SHP77 (cell line): Measurements from ENCODE around the gene DNAI2.
A peak's percentile ranks its signal among the peaks of the same experiment; 100 is the strongest.
"Not testable (repeated sequence)": the region's sequence is repeated elsewhere in the genome, so short reads cannot be mapped to it uniquely, and the experiment has no call there.

Source experiments
- DNase-seq, 2 experiments: peaks; one replicate each; lab custom pipeline; 2025; lab: John Stamatoyannopoulos, UW

The DNAI2 gene

DNA sequence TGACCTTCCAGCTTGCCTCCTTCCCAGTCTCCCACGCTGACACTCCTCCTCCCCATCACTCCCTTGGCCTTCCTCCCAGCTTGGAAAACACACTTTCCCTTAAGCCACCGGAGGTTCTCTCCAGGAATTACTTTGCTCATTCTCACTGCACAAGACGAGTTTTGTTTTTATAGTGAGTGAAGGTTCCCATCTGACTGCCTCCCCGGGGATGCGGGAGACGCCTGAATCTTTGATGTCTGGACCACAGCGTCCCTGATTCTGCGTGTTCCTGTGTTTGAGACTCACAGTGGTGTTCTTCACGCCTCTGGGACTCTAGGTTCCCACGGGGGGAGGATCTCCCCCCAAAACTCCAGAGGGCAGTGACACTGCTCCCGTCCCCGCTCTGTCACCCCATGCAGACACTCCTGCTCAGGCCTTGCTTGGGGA lies 2.0 kb downstream of the DNAI2 start:
- DNase-seq, result no peak

DNA sequence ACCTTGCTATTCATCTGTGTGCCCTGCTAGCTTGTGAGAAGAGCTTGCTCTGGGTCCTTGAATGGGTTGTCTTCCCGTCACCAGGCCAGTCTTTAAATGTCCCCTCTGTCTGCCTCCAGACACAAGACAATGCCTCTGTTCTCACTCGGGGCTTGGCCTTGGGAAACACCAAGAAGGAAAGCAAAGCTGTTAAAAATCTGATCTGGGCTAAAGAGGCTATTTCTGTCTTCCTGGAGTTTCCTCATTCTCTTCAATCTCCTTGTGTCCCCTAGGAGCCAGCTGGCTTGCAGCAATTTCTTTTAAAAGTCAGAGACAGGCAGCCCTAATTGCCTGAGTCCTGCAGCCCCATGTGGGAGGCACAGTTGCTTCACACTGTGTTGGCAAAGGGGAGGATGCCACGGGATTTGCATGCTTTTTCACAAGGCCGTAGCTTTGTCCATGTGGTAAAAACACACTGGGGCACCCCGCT lies 2.5 kb downstream of the DNAI2 start:
- DNase-seq, result no peak

DNA sequence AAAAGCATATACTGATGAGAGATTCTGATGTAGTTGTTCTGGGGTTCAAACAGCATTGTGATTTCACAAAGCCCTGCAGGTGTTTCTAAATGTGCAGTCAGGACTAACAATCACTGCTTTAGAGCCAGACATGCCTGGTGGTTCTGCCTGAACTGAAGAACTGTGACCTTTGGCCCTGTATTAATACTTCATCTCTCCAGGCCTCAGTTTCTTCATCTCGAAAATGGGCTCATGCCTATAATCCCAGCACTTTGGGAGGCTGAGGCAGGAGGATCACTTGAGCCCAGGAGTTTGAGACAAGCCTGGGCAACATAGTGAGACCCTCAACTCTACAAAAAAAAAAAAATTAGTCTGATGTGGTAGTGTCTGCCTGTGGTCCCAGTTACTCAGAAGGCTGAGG lies 3.9 kb downstream of the DNAI2 start:
- DNase-seq, result no peak

DNA sequence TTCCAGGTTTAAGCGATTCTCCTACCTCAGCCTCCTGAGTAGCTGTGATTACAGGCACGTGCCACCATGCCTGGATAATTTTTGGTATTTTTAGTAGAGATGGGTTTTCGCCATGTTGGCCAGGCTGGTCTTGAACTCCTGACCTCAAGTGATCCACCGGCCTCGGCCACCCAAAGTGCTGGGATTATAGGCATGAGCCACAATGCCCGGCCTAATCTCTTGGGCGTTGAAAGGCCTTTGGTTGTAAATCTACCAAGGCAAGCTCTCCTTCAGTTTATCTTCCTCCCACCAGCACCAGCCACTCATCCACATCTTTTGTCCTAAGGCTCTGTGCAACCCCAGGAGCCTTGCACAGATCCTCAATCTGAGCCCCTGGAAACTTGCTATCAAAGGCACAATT lies 5.6 kb downstream of the DNAI2 start:
- DNase-seq, result not testable (repeated sequence)

DNA sequence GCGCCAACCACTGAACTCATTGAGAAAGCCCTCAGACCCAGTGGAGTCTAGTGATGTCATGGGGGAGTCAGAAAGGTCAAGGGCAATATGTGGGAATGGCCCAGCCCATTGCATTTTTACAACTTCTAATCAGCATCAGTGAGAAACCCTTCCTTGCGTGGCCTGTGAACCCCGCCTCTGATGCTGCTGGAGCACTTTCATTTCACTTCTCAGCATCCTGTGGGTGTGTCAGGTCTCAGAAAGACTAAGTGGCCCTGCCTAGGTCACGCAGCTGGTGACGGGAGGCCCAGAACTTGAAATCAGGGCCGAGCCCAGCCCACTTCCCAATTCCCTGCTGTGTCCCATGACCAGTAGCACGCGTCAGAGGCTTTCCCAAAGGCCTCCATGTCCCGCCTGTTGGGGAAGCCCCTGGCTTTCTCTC lies 6.1 kb downstream of the DNAI2 start:
- DNase-seq, result no peak

DNA sequence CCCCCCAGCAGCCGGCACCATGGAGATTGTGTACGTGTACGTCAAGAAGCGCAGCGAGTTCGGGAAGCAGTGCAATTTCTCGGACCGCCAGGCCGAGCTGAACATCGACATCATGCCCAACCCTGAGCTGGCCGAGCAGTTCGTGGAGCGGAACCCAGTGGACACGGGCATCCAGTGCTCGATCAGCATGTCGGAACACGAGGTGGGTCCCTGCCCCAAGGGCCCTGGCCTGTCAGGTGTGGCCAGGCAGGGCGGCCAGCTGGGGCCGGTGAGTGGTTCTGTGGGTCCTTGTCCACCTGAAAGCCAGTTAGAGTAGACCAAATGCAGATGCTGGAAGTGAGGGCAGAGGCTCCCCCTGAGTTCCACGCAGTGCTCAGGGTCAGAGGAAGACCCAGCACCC lies 7.8 kb downstream of the DNAI2 start:
- DNase-seq, result no peak

DNA sequence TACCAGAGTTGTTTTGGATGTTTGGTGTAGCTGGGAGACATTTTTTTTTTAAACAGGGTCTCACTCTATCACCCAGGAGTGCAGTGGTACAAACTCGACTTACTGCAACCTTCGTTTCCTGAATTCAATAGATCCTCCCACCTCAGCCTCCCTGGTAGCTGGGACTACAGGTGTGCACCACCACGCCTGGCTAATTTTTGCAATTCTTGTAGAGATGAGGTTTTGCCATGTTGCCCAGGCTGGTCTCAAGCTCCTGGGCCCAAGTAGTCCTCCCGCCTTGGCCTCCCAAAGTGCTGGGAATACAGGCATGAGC lies 8.2 kb downstream of the DNAI2 start:
- DNase-seq, result not testable (repeated sequence)

DNA sequence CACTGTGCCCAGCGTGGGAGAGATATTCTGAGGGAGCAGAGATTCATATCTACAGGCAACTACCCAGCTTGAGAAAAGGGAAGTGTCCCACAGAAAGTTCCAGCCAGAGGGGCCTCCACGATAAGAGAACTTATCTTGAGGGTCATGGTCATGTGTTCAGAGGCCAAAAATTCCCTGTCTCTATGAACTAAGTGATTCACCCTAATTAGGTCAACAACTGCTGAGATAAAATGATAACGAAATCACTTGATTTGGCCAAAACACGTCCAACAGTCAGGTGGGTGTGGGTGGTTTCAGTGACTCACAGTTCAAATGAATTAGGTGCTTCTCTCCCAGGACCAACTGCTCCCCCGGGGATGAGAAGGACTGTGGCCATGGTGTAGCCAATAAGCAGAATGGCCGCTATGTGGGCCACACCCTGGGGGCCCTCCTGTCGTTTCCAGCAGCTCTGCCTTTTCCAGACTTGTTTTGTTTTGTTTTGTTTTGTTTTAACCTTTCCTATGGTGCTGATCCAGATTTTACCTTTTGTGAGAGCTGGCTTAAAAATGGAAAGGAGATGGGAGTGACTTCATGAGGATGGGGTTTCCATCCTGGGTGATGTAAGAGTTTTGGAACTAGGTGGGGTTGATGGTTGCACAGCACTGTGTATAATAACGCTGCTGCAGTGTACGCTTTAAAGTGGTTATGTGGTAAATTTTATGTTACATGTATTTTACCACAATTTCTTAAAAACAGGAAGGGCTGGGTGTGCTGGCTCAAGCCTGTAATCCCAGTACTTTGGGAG lies 8.7 kb downstream of the DNAI2 start:
- DNase-seq, result no peak

DNA sequence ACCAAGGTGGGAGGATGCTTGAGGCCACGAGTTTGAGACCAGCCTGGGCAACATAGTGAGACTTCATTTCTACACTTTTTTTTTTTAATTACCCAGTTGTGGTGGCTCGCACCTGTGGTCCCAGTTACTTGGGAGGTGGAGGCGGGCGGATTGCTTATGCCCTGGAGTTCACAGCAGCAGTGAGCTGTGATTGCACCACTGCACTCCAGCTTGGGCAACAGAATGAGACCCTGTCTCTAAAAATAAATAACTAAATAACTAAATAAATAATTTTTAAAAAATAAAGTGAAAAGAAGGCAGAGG lies 9.3 kb downstream of the DNAI2 start:
- no peak for DNase-seq

DNA sequence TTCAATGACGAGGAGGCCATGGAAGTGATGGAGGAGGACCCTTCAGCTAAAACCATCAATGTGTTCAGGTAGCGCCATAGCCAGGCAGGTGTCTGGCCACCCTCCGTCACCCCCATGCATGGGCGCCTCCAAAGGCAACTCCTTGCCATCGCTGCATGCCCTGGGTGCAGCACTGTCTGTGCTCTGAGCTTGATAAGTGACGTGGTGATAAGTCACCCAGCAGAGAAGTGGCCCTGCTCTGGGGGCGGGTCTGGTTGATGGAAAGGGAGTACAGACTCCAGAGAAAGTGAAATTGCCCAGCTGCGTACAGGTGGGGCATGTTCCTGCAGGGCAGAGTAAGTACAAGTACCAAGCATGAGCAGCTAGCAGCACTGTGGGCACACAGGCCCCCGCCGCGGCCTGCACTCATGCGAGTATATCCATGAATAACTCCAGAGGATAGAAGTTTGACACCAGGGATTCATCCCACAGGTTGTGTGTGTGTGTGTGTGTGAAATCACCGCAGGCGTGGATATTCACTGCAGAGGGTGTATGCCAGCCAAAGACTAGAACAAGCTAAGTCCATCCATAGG lies 13.1 kb downstream of the DNAI2 start:
- DNase-seq, result no peak

DNA sequence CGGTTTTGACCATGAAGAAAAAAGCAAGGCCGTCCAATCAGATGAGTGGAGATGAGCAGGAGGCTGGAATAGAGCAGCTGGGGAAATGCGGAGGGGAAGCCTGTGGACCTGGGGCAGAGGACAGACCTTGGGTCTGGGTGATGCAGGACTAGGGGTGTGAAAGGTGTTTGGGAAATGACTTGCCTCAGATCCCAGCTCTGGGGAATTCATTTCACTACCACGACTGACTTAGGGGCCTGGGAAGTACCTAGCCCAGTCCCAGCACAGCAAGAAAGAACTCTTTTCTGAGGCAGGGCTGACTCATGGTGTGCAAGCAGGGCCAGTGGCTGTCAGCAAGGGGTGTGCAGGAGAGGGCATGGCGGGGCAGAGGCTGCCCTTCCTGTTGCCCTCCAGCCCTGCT lies 14.8 kb downstream of the DNAI2 start:
- DNase-seq, result no peak

DNA sequence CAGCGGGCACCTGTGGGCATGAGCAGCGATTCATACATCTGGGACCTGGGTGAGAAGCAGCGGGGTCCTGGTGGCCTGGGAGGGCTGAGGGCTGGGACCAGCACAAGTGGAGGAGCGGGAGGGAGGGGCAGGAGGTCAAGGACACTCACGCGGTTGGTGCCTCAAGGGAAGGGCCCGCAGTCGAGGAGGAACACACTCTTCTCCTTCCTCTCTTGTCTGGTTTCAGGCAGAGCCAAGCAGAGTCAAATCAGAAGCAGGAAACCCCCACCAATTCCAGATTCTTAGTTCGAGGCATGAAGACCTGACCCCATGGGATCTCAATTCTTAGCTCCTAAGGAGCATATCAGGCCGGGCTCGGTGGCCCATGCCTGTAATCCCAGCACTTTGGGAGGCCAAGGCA lies 15.7 kb downstream of the DNAI2 start:
- no peak for DNase-seq

DNA sequence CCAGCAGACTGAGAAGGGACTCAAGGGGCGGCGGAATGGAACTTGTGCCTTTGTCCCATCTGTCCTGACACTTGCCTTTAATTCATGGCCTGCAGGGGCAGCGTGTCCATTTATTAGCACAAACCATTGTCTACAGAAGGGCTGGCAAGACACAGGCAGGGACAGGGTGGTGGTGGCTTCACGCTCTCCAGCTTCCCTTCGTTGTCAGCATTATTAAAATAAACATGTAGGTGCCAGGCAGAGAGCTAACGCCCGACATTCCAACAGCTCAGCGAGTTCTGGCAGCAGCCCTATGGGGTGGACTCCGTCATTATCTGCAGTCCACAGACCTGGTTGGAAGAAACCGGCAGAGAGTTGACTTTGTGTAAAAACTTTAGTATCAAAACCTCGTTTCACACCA lies 16.3 kb downstream of the DNAI2 start:
- no peak for DNase-seq

DNA sequence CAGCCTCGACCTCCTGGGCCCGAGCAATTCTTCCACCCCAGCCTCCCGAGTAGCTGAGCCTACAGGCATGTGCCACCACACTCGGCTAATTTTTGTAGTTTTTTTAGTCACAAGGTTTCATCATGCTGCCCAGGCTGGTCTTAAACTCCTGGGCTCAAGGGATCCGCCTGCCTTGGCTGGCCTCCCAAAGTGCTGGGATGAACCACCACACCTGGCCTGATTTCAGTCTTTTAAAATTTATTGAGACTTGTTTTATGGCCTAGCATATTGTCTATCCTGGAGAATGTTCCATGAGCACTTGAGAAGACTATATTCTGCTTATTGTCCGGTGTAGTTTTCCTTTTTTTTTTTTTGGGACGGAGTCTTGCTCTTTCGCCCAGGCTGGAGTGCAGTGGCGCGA lies 18.5 kb downstream of the DNAI2 start:
- no peak for DNase-seq

DNA sequence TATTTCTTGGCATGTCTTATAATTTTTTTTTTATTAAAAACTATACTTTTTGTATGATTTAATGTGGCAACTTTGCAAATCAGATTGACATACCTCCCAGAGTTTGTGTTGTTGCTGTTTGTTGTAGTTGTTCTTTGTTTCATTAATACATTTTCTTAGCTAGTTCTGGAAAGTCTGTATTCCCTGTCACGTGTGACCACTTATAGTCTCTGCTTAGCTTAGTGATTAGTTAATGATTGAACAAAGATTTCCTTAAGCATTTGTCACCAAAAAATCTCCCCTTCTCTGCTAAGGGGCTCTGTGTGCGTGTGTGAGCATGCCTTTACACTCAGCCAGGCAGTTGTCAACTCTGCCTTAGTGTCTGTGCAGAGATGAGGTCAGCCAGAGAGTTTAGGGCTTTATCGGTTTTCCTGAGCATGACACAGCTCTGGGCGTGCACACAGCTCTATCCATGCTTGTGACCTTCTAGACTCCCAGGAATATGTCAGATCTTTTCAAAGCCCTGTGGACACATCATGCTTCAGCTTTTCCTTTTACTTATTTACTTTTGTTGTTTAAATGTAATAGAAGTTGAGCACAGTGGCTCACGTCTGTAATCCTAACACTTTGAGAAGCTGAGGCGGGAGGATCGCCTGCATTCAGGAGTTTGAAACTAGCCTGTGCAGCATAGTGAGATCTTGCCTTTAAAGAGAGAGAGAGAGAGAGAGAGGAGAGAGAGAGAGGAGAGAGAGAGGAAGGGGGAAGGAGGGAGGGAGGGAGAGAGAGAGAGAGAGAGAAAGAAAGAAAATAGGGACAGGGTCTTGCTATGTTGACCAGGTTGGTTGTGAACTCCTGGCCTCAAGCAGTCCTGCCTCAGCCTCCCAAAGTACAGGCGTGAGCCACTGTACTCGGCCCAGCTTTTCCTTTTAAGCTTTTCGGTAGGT lies 21.9 kb downstream of the DNAI2 start:
- DNase-seq, result no peak

DNA sequence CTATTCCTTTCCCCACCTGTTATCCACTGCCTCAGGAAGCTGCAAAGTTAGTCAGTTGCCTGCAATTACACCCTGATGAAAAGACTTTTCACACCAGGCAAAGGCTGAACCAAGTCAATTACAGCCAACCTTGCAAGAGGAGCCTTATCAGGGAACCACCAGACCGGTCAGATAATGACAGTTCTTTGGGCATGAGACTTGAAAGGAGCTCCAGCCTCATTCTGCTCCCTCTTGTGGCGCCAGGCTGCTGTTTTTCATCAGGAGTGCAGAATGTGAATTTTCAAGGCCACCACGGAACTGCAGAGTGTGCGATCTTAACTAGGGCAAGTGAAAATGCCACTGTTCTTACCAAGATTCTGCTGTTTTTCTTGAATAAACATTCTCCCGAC lies 22.5 kb downstream of the DNAI2 start:
- DNase-seq, result peak; percentile 61 to 69

DNA sequence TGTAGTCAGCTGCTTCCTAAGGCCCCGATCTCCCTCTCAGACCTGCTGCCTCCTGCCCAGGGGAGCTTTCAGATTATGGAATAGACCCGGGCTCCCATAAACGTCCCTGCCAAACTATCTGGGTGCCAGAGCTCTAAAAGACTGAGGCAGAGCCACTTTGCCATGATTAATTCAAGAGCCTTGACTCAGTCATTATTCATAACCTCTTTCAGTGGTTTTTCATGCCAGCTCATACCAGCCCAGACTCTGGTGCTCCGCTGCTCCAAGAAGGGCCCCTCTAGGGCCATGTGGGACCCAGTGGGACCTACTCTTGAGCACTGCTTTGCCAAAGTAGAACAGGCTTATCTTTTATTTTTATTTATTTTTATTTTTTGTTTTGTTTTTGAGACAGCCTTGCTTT lies 23.9 kb downstream of the DNAI2 start:
- no peak for DNase-seq

DNA sequence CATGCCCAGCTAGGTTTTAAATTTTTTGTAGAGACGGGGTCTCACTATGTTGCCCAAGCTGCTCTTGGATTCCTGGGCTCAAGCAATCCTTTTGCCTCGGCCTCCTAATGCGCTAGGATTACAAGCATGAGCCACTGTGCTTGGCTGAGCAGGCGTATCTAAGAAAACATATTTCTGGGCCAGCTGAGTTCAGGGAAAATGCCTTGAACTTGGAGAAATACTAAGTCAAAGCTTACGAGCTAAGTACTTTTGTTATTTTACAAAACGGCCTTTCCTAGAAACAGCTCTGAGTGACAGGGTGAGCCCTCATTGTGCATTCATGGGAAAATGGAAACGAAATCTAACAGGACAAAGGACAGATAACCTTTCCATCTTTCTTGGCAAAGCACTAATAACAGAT lies 24.7 kb downstream of the DNAI2 start:
- no peak for DNase-seq

DNA sequence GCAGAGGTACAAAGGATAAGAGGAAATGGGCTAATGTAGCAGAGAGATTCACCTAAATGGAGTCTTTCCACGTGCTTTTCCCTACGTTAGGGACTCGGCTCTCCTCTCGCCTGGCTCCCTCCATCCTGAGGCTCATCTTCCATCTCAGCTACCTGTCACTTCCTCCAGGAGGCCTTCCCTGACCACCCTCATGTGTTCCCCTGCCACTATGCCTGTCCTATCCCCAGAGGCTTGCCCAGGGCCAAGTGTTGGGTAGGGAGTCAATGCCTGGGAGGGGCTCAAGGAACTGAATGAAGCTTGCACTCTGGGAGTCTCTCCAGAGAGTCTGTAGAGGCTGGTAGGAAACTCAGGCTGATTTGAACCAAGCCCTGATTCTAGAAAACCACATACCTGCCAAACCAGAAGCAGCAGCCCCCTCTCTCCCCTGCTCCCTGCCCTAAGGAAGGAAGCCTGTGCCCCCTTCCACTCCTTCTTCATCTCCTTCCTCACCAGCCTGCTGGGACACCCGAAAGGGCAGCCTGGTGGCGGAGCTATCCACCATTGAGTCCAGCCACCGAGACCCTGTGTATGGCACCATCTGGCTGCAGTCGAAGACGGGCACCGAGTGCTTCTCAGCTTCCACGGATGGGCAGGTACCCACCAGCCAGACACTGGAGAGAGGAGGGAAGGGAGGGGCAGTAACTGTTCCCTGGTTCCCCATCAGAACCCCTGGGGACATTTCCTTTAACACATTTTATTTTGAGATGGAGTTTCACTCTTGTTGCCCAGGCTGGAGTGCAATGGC lies 25.4 kb downstream of the DNAI2 start:
- no peak for DNase-seq

DNA sequence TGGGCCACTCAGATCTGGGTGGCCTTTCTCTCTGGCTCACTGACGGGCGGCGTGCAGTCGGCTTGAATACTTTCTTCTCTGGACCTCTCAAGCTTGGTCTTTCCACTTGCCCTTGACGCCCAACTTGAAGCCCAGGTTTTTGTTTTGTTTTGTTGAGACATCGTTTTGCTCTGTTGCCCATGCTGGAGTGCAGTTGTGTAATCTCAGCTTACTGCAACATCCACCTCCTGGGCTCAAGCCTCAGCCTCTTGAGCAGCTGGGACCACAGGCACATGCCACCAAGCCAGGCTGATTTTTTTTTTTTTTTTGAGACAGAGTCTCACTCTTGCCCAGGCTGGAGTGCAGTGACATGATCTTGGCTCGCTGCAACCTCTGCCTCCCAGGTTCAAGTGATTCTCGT lies 29.3 kb downstream of the DNAI2 start:
- no peak for DNase-seq

DNA sequence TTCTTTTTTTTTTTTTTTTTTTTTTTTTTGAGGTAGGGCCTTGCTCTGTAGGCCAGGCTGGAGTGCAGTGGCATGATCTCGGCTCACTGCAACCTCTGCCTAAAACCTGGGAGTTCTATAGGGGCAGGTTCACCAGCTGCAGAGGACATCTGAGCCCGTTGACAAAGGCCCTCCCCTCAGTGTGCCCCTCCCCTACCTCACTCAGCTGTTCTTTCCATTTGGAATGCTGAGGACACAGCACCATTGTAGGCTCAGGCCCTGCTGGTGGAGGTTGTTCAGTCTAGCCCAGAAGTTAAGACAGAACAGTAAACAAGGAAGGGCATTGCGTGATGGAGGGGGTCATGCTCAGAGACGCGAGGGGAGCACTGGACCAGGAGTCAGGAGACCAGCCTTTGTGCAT lies 30.1 kb downstream of the DNAI2 start:
- peak in 1 of 2 experiments; percentile 48 for DNase-seq
